Measurements from ENCODE around the gene SNX8.
A peak's percentile ranks its signal among the peaks of the same experiment; 100 is the strongest.

The SNX8 gene

GRCh38 chr7:2355705-2356008, 41.4 kb upstream of the SNX8 start:
- no peaks in the 10 kb centered on the region for H3K27me3 ChIP-seq (ENCODE audit: low read depth, low read length)
- H3K4me1 ChIP-seq (ENCODE audit: low read length): peaks cover 13% of the 10 kb centered on the region; the same call in 1 of the 2 replicates
- peak overlapping the region; percentile 94 for H3K9ac ChIP-seq (ENCODE audit: low read length)
- H3K4me3 ChIP-seq (ENCODE audit: low read length): peak overlapping the region; percentile 97
- H3K79me2 ChIP-seq (ENCODE audit: low read length): peaks cover 75% of the 10 kb centered on the region
- peaks cover 44% of the 10 kb centered on the region for H4K20me1 ChIP-seq (ENCODE audit: insufficient read depth, low read length)
- TF ChIP-seq CTCF (IDR thresholded peaks at IDR 0.05; ENCODE audit: low read depth, low read length): no peak
- no peak for TF ChIP-seq EZH2phosphoT487 (IDR thresholded peaks at IDR 0.05; ENCODE audit: low read depth)
- peaks cover 34% of the 10 kb centered on the region for H3K36me3 ChIP-seq (replicated peaks; ENCODE audit: low read depth, low read length)
- no peaks in the 10 kb centered on the region for H3K9me3 ChIP-seq (ENCODE audit: insufficient read depth, low read length)
- peak overlapping the region; percentile 98 for H3K4me2 ChIP-seq (ENCODE audit: low read length)
- no peak overlapping the region for H2AFZ ChIP-seq (ENCODE audit: low read depth, low read length)
- peak overlapping the region; percentile 55 for H3K27ac ChIP-seq (ENCODE audit: low read length)

GRCh38 chr7:2354939-2355704, 40.9 kb upstream of the SNX8 start:
- Histone ChIP-seq H3K9me3 (ENCODE audit: insufficient read depth, low read length) (no peaks in the 10 kb centered on the region), H3K4me1 (ENCODE audit: low read length) (peaks cover 13% of the 10 kb centered on the region; the same call in 1 of the 2 replicates), H3K4me3 (ENCODE audit: low read length) (peak overlapping the region; percentile 97), H4K20me1 (ENCODE audit: insufficient read depth, low read length) (peaks cover 39% of the 10 kb centered on the region), H3K27ac (ENCODE audit: low read length) (peak overlapping the region; percentile 55), H3K9ac (ENCODE audit: low read length) (peak overlapping the region; percentile 94), H3K79me2 (ENCODE audit: low read length) (peaks cover 70% of the 10 kb centered on the region), H3K4me2 (ENCODE audit: low read length) (peak overlapping the region; percentile 98), H2AFZ (ENCODE audit: low read depth, low read length) (no peak overlapping the region), H3K27me3 (ENCODE audit: low read depth, low read length) (no peaks in the 10 kb centered on the region), H3K36me3 (replicated peaks; ENCODE audit: low read depth, low read length) (peaks cover 30% of the 10 kb centered on the region)
- TF ChIP-seq EZH2phosphoT487 (IDR thresholded peaks at IDR 0.05; ENCODE audit: low read depth) (no peak), CTCF (IDR thresholded peaks at IDR 0.05; ENCODE audit: low read depth, low read length) (no peak)

- Histone ChIP-seq H3K9me3 (ENCODE audit: insufficient read depth, low read length) (no peaks in the 10 kb centered on the region), H3K4me3 (ENCODE audit: low read length) (peak within 1 kb of the TSS; percentile 97), H3K27me3 (ENCODE audit: low read depth, low read length) (no peaks in the 10 kb centered on the region), H2AFZ (ENCODE audit: low read depth, low read length) (peak within 1 kb of the TSS; percentile 89), H3K27ac (ENCODE audit: low read length) (peak within 1 kb of the TSS; percentile 80), H3K4me2 (ENCODE audit: low read length) (peak within 1 kb of the TSS; percentile 98), H3K79me2 (ENCODE audit: low read length) (peaks cover 62% of the 10 kb centered on the region), H3K4me1 (ENCODE audit: low read length) (peaks cover 13% of the 10 kb centered on the region; the same call in 1 of the 2 replicates), H3K9ac (ENCODE audit: low read length) (peak within 1 kb of the TSS; percentile 94), H4K20me1 (ENCODE audit: insufficient read depth, low read length) (peaks cover 31% of the 10 kb centered on the region), H3K36me3 (replicated peaks; ENCODE audit: low read depth, low read length) (peaks cover 28% of the 10 kb centered on the region)
- TF ChIP-seq CTCF (IDR thresholded peaks at IDR 0.05; ENCODE audit: low read depth, low read length) (no peak), EZH2phosphoT487 (IDR thresholded peaks at IDR 0.05; ENCODE audit: low read depth) (no peak)
Observed at GRCh38 chr7:2354186-2354938, 40.1 kb upstream of the SNX8 start, which contains the start of gene EIF3B. Gene EIF3B, plus strand, starts transcription at chr7:2354827. Its CDS starts 95 bp downstream, at chr7:2354922.

- TF ChIP-seq EZH2phosphoT487 (IDR thresholded peaks at IDR 0.05; ENCODE audit: low read depth): no peak
- TF ChIP-seq CTCF (IDR thresholded peaks at IDR 0.05; ENCODE audit: low read depth, low read length): no peak
- peak overlapping the region; percentile 97 for H3K4me3 ChIP-seq (ENCODE audit: low read length)
- peak overlapping the region; percentile 80 for H3K27ac ChIP-seq (ENCODE audit: low read length)
- peak overlapping the region; percentile 85 for H3K9ac ChIP-seq (ENCODE audit: low read length)
- H3K4me2 ChIP-seq (ENCODE audit: low read length): peak overlapping the region; percentile 69
- no peaks in the 10 kb centered on the region for H3K27me3 ChIP-seq (ENCODE audit: low read depth, low read length)
- H3K9me3 ChIP-seq (ENCODE audit: insufficient read depth, low read length): no peaks in the 10 kb centered on the region
- peaks cover 23% of the 10 kb centered on the region for H3K36me3 ChIP-seq (replicated peaks; ENCODE audit: low read depth, low read length)
- peak overlapping the region; percentile 89 for H2AFZ ChIP-seq (ENCODE audit: low read depth, low read length)
- H3K4me1 ChIP-seq (ENCODE audit: low read length): peaks cover 13% of the 10 kb centered on the region; the same call in 1 of the 2 replicates
- H3K79me2 ChIP-seq (ENCODE audit: low read length): peaks cover 57% of the 10 kb centered on the region
- peaks cover 26% of the 10 kb centered on the region for H4K20me1 ChIP-seq (ENCODE audit: insufficient read depth, low read length)
Observed at GRCh38 chr7:2353936-2354185, 39.6 kb upstream of the SNX8 start.
